GM12878 (cell line): ENCODE data around the gene HIVEP3. TPM values are rescaled to one million over a fixed set of nuclear protein-coding genes. Genes with fewer than 3 reads are reported as not detected.
A peak's percentile ranks its signal among the peaks of the same experiment; 100 is the strongest.

Source experiments
- CBX3 ChIP-seq: fragments of 200-600 bp; sonication (generic); IDR thresholded peaks from 2 replicates; pipeline ENCODE4 v1.6.1; 2016; ENCODE audit warnings: low read depth, borderline replicate concordance
- CHD1 ChIP-seq: IDR thresholded peaks from 2 replicates; pipeline ENCODE4 v1.6.1; 2012; ENCODE audit warnings: low read depth, low read length, improper control_type of control experiment
- CTCF ChIP-seq, 3 experiments: IDR thresholded peaks in 2 of 3; conservative IDR thresholded peaks in 1 of 3; 2 replicates each; pipeline ENCODE4 v1.5.1; 2011; ENCODE audit warnings: low read depth in 3 of 3, low read length in 3 of 3, mild to moderate bottlenecking in 3 of 3, control low read depth in 2 of 3, moderate library complexity in 2 of 3, inconsistent platforms in 1 of 3, mixed read lengths in 1 of 3; ENCODE audit not compliant: control insufficient read depth in 2 of 3, insufficient read depth in 1 of 3; ENCODE audit errors: extremely low read depth in 1 of 3
- GABPA ChIP-seq: IDR thresholded peaks from 2 replicates; pipeline ENCODE4 v1.6.1; 2014; ENCODE audit warnings: antibody characterized with exemption, low read depth, mild to moderate bottlenecking, inconsistent platforms
- HDGF ChIP-seq: fragments of 450-650 bp; IDR thresholded peaks from 2 replicates; pipeline ENCODE4 v1.6.1; 2016; ENCODE audit warnings: antibody characterized with exemption
- LARP7 ChIP-seq: fragments of 450-650 bp; IDR thresholded peaks from 2 replicates; pipeline ENCODE4 v1.6.1; 2017; ENCODE audit warnings: mild to moderate bottlenecking
- NFYA ChIP-seq: IDR thresholded peaks from 2 replicates; pipeline ENCODE4 v1.6.1; 2011; ENCODE audit warnings: low read depth, mild to moderate bottlenecking, low read length, improper control_type of control experiment, borderline replicate concordance
- NR2C1 ChIP-seq: fragments of 450-650 bp; IDR thresholded peaks from 2 replicates; pipeline ENCODE4 v1.6.1; 2017; ENCODE audit warnings: antibody characterized with exemption, mild to moderate bottlenecking, moderate library complexity
- RB1 ChIP-seq: fragments of 450-650 bp; formaldehyde crosslinking; IDR thresholded peaks from 2 replicates; pipeline ENCODE4 v1.6.1; 2017; ENCODE audit warnings: mild to moderate bottlenecking, borderline replicate concordance
- RUNX3 ChIP-seq: IDR thresholded peaks from 2 replicates; pipeline ENCODE4 v1.6.1; 2012; ENCODE audit warnings: low read length, inconsistent platforms
- SIN3A ChIP-seq: IDR thresholded peaks from 2 replicates; pipeline ENCODE4 v1.6.1; 2012; ENCODE audit warnings: low read depth, low read length, improper control_type of control experiment
- SREBF1 ChIP-seq: IDR thresholded peaks from 2 replicates; pipeline ENCODE4 v1.6.1; 2012; ENCODE audit warnings: mild to moderate bottlenecking, low read length
- STAT1 ChIP-seq: fragments of 450-650 bp; conservative IDR thresholded peaks from 2 replicates; pipeline ENCODE4 v1.6.1; 2014; ENCODE audit warnings: antibody characterized with exemption, mild to moderate bottlenecking
- WRNIP1 ChIP-seq: IDR thresholded peaks from 2 replicates; pipeline ENCODE4 v1.6.1; 2011; ENCODE audit warnings: low read depth, low read length, improper control_type of control experiment, borderline replicate concordance
- ZBTB11 ChIP-seq: fragments of 450-650 bp; formaldehyde crosslinking; IDR thresholded peaks from 2 replicates; pipeline ENCODE4 v1.5.0; 2022; ENCODE audit warnings: mild to moderate bottlenecking, missing genetic modification characterization
- ZSCAN29 ChIP-seq: fragments of 450-650 bp; IDR thresholded peaks from 2 replicates; pipeline ENCODE4 v1.6.1; 2017; ENCODE audit warnings: mild to moderate bottlenecking, moderate library complexity
- polyA plus RNA-seq, 11 experiments: library from polyadenylated mRNA; depleted of rRNA in 4 of 11; unstranded in 6 of 11; stranded (reverse) in 5 of 11; fragments of >200 nt; fragmentation: Nextera tagmentation in 4 of 11; fragmentation: Illumina TruSeq in 1 of 11; extraction: Ambion mirVana in 4 of 11; extraction: Trizol in 1 of 11; gene quantifications; 1 replicate in 1 of 11; 2 replicates in 10 of 11; pipeline versions ENCODE4 v1.2.1 to v1.2.3, GENCODE V29; 2011 to 2016; ENCODE audit warnings: inconsistent platforms in 2 of 11, missing spikeins in 2 of 11, low read depth in 1 of 11
- total RNA-seq, 4 experiments: library from RNA; depleted of rRNA in 3 of 4; stranded (reverse); fragments of >200 nt in 3 of 4; fragmentation: Illumina TruSeq in 1 of 4; extraction: Trizol in 1 of 4; gene quantifications; 2 replicates each; pipeline versions ENCODE4 v1.2.1 to v1.2.3, GENCODE V29; 2013 to 2021
- TF ChIP-seq, protein P1 (sequence below): fragments of 450-650 bp; IDR thresholded peaks from 2 replicates; pipeline ENCODE4 v1.6.1; 2017; ENCODE audit warnings: mild to moderate bottlenecking, low read depth, inconsistent platforms; ENCODE audit not compliant: poor library complexity, severe bottlenecking
- TF ChIP-seq, protein P2 (sequence below): IDR thresholded peaks from 2 replicates; pipeline ENCODE4 v1.6.1; 2012; ENCODE audit warnings: mild to moderate bottlenecking, low read depth, low read length

Gene HIVEP3
- total and polyA plus RNA-seq, 10 of the 15 experiments (the other 5 are each of a cell fraction or from before 2014, with no cell fraction given), result 1.8 to 13.6 (median 3.8) TPM

- TF ChIP-seq NFYA (no peak), STAT1 (no peak), ZBTB11 (CRISPR knock-in tag) (no peak), HDGF (0 out of 2 replicates have a peak, but pooled peaks have one; percentile 7), SREBF1 (0 out of 2 replicates have a peak, but pooled peaks have one; percentile 12), CHD1 (no peak), SIN3A (no peak), RUNX3 (peak; percentile 38; the same call in 1 of the 2 replicates), RB1 (no peak), CTCF (IDR thresholded peaks at IDR 0.05 in 2 of 3, conservative IDR thresholded peaks at IDR 0.05 in 1 of 3; ENCODE audit: control insufficient read depth in 2 of 3, extremely low read depth in 1 of 3, insufficient read depth in 1 of 3, low read depth in 3 of 3, low read length in 3 of 3) (no peak), CBX3 (no peak), NR2C1 (no peak), ZSCAN29 (no peak), GABPA (no peak), LARP7 (no peak), WRNIP1 (no peak)
- TF ChIP-seq, protein P1, sequence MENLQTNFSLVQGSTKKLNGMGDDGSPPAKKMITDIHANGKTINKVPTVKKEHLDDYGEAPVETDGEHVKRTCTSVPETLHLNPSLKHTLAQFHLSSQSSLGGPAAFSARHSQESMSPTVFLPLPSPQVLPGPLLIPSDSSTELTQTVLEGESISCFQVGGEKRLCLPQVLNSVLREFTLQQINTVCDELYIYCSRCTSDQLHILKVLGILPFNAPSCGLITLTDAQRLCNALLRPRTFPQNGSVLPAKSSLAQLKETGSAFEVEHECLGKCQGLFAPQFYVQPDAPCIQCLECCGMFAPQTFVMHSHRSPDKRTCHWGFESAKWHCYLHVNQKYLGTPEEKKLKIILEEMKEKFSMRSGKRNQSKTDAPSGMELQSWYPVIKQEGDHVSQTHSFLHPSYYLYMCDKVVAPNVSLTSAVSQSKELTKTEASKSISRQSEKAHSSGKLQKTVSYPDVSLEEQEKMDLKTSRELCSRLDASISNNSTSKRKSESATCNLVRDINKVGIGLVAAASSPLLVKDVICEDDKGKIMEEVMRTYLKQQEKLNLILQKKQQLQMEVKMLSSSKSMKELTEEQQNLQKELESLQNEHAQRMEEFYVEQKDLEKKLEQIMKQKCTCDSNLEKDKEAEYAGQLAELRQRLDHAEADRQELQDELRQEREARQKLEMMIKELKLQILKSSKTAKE, result no peak
- TF ChIP-seq, protein P2, sequence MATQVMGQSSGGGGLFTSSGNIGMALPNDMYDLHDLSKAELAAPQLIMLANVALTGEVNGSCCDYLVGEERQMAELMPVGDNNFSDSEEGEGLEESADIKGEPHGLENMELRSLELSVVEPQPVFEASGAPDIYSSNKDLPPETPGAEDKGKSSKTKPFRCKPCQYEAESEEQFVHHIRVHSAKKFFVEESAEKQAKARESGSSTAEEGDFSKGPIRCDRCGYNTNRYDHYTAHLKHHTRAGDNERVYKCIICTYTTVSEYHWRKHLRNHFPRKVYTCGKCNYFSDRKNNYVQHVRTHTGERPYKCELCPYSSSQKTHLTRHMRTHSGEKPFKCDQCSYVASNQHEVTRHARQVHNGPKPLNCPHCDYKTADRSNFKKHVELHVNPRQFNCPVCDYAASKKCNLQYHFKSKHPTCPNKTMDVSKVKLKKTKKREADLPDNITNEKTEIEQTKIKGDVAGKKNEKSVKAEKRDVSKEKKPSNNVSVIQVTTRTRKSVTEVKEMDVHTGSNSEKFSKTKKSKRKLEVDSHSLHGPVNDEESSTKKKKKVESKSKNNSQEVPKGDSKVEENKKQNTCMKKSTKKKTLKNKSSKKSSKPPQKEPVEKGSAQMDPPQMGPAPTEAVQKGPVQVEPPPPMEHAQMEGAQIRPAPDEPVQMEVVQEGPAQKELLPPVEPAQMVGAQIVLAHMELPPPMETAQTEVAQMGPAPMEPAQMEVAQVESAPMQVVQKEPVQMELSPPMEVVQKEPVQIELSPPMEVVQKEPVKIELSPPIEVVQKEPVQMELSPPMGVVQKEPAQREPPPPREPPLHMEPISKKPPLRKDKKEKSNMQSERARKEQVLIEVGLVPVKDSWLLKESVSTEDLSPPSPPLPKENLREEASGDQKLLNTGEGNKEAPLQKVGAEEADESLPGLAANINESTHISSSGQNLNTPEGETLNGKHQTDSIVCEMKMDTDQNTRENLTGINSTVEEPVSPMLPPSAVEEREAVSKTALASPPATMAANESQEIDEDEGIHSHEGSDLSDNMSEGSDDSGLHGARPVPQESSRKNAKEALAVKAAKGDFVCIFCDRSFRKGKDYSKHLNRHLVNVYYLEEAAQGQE, result no peak
Observed at GRCh38 chr1:41698916-41699860, 219.5 kb downstream of the HIVEP3 start (continued).
